Retinal pigment epithelial cell (primary cell): ENCODE results near the gene PPP1R15A.
"Not testable (repeated sequence)": the region's sequence is repeated elsewhere in the genome, so short reads cannot be mapped to it uniquely, and the experiment has no call there.

Experiments used
- DNase-seq: peaks from one replicate; pipeline ENCODE4 v3.0.0-alpha.2; 2010; ENCODE audit warnings: low read depth
- H3K4me3 ChIP-seq: 2 replicates; pipeline ENCODE4 v1.5.1; 2011; ENCODE audit warnings: mild to moderate bottlenecking, low read length, control low read depth, moderate library complexity
- CTCF ChIP-seq: conservative IDR thresholded peaks from 2 replicates; pipeline ENCODE4 v1.5.1; 2011; ENCODE audit warnings: low read depth, low read length, control low read depth, inconsistent platforms

The PPP1R15A gene

GRCh38 chr19:48874303-48875135, 2.3 kb downstream of the PPP1R15A start:
- H3K4me3 ChIP-seq, result peak overlapping the region; percentile 100
- no peak for TF ChIP-seq CTCF
- no peak for DNase-seq

GRCh38 chr19:48876043-48876981, 4.1 kb downstream of the PPP1R15A start:
- not testable (repeated sequence) for DNase-seq
- peak overlapping the region; percentile 100 for H3K4me3 ChIP-seq

- no peak for DNase-seq
- H3K4me3 ChIP-seq, result no peak overlapping the region
- no peak for TF ChIP-seq CTCF
Observed at GRCh38 chr19:48877855-48878195, 5.6 kb downstream of the PPP1R15A start.

GRCh38 chr19:48878196-48879024, 6.2 kb downstream of the PPP1R15A start:
- no peak for TF ChIP-seq CTCF
- no peak overlapping the region for H3K4me3 ChIP-seq
- DNase-seq, result peak; percentile 58

GRCh38 chr19:48879025-48879637, 6.9 kb downstream of the PPP1R15A start:
- H3K4me3 ChIP-seq, result no peak overlapping the region
- DNase-seq, result no peak
- TF ChIP-seq CTCF, result no peak

- not testable (repeated sequence) for DNase-seq, H3K4me3 ChIP-seq
Observed at GRCh38 chr19:48879696-48880095, 7.5 kb downstream of the PPP1R15A start.

GRCh38 chr19:48881741-48882657, 9.8 kb downstream of the PPP1R15A start:
- no peak for DNase-seq
- no peak overlapping the region for H3K4me3 ChIP-seq
- no peak for TF ChIP-seq CTCF
